ENCODE measurements around the gene OR5A2.
"Not testable (repeated sequence)": the region's sequence is repeated elsewhere in the genome, so short reads cannot be mapped to it uniquely, and the experiment has no call there.

The OR5A2 gene

DNA sequence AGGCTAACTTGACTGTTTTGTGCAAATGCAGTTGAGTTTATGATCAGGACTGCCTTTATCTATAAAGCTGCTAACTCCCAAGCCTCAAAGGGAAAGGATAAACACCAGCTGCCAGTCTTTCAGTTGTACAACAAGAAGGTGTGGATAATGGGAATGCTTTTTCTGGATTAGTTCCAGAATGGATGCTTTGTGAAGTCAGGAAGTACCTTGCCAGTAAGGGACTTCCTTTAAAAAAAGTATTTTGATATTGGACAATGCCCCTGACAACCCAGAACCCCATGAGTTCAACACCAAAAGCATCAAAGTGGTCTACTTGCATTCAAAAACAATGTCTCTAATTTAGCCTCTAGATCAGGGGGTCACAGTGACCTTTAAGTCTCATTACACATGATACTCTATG, 32.0 kb downstream of the OR5A2 start:
- DNase-seq (ENCODE audit: low spot score) = no peak

DNA sequence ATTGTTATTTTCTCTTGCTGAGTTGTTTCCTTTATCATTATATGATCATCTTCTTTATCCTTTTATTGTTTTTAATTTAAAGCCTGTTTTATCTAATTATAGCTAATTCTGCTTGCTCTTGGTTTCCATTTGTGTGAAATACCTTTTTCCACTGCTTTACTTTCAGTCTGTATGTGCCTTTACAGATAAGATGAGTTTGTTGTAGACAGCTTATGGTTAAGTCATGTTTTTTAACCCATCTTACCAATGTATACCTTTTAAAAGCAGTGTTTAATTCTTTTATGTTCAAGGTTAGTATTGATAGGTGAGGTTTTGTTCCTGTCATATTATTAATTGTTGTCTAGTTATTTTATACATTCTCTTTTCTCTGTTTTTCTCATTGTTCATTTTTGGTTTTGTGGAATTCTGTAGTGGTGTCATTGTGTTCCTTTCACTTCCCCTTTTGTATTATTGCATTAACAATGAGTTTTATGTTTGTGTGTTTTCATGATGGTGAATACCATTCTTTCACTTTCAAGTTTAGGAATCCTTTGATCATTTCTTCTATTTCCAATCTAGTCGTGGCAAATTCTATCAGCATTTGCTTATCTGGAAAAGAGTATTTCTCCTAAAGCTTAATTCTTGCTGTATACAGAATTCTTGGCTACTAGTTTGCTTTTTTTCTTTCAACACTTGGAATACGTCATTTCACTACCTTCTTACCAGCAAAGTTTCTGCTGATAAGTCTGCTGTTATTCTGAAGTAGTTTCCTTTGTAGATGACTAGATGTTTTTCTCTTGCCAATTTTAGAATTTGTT, 45.8 kb downstream of the OR5A2 start:
- no peak for DNase-seq (ENCODE audit: low spot score)

DNA sequence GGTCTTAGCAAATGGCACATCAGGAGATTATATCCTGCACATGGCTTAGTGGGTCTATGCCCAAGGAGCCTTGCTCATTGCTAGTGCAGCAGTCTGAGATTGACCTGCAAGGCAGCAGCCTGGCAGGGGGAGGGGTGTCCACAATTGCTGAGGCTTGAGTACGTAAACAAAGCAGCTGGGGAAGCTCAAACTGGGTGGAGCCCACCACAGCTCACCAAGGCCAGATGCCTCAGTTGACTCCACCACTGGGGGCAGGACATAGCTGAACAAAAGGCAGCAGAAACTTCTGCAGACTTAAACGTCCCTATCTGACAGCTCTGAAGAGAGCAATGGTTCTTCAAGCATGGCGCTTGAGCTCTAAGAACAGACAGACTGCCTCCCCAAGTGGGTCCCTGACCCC, 53.9 kb downstream of the OR5A2 start:
- DNase-seq (ENCODE audit: low spot score) = not testable (repeated sequence)

DNA sequence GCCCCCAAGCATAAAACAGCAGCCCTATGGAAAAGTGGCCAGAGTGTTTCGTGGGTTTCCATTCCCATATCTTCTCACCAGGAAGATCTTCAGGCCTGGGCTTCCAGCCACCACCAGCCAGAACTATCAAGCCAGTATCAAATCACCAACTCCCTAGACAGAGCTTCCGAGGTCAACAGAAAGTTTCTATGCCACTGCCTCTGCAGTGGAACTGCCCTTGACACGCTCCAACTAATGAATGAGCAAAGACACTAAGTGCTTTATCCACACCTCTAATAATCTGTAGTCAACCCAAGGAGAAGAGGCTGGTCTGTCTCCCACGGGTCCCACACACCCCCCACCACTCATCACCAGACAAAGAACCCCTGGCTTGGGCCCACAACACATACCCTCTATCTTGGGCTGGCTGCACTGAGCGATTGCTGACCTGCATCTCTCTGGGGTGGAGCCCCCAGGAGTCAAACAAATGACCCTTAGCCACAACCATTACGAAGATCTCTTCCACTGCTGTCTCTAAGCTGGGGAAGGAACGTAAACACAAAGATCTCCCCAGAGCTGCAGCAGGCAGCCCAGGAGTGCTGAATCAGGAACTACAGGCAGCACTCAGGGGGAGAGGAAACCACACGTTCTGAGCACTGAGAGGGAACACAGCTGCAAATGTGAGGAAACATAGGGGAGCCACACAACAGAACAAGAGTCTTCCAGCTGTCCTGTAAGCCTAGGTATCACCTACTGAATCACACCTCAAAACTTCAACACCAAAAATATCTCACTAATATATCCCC, 57.8 kb downstream of the OR5A2 start:
- DNase-seq (ENCODE audit: low spot score) = no peak

Data from hematopoietic multipotent progenitor cell treated with erythropoietin and hydrocortisone succinate and interleukin-3 and kit ligand, for 15 days (in vitro differentiated cells).